Medulla oblongata (tissue), 1 donor: ENCODE measurements around the gene ERBIN.
"Not testable (repeated sequence)": the region's sequence is repeated elsewhere in the genome, so short reads cannot be mapped to it uniquely, and the experiment has no call there.

ENCODE experiments used
- DNase-seq: peaks from one replicate; pipeline ENCODE4 v3.0.0-alpha.2; 2015; ENCODE audit errors: extremely low spot score

ERBIN gene

DNA sequence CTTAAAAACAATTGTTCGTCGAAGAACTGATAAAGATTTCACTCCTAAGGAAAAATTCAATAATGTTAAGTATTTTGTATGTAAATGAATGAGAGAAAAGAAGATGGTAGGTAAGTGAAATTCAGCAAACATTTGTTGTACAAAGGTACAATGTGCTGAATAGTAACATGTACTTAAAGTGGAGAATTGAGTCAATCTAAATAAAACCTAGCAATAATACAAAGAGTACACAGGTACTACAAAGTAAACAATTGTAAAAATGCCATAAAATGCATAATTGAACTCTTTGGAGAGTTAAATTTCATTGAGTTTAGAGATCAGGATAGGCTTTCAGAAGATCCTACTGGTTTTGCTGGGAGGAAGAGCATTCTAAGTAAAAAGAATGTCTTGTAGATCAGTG, 82.9 kb downstream of the ERBIN start:
- DNase-seq: no peak

DNA sequence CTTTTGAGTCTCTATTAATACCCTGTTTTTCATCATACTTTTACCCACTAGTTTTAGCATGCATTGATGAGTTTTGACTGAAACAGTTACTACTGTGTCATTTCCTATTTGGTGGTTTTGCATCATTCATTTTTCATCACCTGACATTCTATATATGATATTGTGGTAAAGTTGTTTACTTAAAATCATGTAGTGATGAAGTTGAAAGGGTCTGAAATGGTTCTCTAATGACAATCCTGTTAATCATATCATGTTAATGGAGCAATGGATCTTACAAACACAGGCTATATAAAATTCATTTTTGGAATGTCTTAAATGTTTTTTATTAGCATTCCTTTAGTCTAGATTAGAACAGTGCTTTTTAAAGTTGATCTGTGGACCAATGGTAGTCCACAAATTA, 84.1 kb downstream of the ERBIN start:
- DNase-seq: no peak

DNA sequence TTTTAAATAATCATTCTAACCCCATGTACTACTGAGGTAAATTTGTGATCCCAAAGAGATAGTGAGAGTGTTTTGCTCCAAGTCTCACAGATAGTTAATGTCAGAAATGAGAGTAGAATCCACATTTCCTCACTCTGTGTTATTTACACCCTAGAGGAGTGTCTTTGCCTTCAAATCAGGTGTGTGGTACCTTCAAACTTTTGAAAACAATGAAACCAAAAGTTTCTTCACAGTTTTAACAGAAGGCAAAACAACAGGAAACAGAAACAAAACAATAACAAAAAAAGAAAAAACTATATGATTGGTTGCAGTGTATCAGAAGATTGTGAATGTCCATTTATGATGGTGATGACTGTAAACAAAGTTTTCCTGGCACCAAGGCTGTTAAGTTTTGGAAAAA, 85.9 kb downstream of the ERBIN start:
- DNase-seq: no peak

DNA sequence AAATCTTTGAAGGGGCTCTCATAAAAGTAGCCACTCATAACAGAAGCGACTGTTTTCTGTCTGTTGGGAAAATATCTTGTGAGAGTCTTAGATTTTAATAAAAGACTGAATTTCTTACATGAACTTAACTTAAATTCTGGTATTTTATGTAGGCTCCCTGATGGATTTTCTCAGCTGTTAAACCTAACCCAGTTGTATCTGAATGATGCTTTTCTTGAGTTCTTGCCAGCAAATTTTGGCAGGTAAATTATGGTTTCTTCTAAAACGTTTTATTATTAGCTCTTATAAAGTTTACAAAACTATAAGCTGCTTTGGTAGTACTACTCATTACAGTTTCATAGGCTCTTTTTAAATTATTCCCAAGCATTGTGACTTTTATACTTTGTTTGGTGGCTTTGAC, 87.0 kb downstream of the ERBIN start:
- DNase-seq: no peak

DNA sequence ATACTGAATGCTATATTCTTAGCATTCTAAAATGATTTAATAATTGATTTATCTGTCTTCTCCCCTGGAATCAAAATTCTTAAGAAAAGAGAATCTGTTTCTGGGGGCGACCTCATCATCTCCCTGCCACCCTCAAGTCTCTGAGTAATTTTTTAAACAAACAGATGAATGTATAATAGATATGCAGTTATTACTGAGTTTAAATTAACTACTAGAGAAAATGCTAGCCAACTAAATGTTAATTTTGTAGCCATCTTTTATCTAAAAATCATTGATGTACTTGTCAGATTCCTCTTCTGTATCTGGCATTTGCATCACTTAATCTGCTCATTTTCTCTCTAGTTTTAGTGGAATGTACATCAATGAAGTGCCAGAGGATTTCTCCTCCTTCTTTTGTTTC, 87.5 kb downstream of the ERBIN start:
- DNase-seq: no peak

DNA sequence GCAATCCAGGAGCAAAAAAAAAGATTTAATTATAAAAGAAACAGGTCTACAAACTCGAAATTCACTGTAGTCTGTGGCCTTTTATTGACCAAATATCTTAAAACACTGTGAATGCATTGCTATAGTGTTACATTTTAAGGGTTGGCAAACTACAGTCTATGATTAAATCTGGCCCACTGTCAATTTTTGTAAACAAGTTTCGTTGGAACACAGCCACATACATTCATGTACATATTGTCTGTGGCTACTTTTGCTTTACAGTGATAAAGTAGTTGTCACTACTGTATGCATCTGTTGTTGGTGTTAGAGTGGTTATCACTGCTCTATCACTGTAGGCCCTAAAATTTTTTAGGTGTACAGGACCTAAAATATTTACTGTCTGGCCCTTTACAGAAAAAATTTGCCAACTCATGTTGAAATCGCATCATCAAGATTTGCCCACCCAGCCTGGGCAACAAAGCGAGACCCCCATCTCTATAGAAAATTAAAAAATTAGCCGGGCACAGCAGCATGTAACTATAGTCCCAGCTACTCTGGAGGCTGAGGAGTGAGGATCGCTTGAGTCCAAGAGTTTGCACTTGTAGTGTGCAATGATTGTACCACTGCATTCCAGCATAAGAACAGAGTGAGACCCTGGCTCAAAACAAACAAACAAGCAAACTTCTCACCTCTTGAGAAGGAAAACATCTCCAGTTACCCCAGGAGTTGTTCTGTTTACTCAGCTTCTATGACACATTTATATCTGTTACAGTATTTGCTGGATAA, 89.0 kb downstream of the ERBIN start:
- DNase-seq: no peak

DNA sequence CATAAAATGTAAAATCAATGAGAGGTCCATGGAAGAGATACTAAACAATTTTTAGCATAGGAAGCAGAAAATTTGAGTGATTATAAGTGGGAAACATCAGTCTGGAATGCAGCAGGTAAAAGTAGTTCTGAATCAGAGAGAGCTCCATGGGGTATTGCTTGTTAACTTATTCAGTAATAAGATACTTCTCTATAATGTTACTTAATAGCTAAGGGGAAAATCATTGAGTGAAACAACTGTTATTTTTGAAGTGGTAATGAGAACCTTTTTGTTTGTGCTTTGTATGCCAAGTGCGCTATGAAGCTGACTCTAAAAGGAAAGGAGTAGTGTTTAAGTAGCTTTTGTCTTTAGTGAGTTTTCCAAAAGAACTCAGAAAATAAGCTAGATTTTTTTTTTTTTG, 95.2 kb downstream of the ERBIN start:
- no peak for DNase-seq

DNA sequence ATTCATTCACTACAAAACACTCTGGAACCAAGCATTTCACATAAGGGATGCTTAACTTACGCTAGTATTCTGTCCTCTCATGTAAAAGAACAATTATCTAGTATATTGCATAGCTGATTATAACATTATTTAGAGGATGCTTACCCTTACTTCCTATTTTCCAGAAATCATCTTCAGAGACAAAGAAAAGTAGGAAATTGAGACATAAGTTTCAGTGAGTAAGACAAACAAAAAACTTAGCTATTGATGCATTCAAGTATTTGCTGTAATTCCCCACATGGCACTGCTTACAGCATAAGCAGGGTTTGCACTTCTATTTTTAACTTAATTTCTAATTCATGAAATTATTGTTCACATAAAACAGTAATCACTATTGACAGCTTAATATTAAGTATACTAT, 112.9 kb downstream of the ERBIN start:
- DNase-seq: no peak

DNA sequence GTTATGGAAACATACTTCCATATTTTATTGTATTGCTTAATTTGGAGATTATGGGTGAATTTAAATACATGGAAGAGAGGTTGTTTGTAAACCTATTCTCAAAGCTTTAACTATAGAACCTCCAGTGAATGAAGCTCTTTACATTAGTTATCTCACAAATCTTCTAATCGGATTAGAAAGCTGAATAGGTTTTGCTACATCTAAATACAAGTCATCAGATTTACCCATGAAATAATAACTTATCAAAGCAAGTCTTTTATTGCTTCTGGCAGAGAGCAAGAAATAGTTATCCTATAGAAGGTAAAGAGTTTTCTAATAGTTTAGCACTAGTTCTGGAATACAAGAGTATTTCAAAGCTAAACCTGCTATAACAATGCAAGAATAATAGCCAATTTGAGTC, 113.3 kb downstream of the ERBIN start:
- DNase-seq: no peak

DNA sequence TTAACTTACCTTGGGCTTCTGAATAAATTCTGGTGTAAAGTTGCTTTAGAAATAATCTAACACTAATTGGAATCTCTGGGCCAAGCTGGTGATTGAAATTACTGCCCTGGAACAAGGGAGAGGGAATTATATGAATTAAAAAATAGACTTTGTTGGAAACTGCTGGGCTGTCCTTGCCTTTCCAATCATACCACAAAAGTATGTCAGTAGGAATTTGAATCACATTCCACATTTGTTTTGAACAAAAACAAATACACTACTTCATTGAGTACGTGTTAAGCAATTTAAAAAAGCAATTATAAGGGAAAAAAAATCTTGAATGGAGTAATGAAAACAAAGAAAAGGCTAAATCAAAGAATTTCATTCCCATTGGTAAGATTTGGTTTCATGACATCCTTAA, 115.3 kb downstream of the ERBIN start:
- DNase-seq: no peak

GRCh38 chr5:66057239-66057638, 130.9 kb downstream of the ERBIN start:
- no peak for DNase-seq

DNA sequence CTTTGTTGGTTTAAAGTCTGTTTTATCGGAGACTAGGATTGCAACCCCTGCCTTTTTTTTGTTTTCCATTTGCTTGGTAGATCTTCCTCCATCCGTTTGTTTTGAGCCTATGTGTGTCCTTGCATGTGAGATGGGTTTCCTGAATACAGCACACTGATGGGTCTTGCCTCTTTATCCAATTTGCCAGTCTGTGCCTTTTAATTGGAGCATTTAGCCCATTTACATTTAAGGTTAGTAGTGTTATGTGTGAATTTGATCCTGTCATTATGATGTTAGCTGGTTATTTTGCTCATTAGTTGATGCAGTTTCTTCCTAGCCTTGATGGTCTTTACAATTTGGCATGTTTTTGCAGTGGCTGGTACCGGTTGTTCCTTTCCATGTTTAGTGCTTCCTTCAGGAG, 134.9 kb downstream of the ERBIN start:
- not testable (repeated sequence) for DNase-seq

- DNase-seq: not testable (repeated sequence)
Measured at GRCh38 chr5:66063061-66063460, 136.7 kb downstream of the ERBIN start.

DNA sequence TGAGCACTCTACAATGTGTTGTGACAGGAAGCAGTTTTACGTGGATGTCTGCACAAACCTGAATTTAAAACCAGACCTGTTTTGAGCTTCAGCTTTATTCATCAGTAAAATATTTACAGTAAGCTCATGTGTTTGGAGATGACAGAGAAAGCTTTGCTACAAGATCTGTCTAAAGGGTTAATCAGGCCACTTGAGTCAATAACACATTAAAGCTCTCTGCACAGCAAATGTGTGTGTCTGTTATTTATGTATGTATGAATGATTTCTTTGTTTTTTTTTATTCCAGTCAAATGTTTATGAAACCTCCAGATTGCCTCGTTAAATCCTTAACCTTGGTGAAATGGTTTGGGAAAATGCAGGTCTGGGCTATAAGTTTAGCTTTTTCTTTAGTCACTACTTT, 140.5 kb downstream of the ERBIN start:
- DNase-seq: no peak

GRCh38 chr5:66072031-66072430, 145.7 kb downstream of the ERBIN start:
- DNase-seq: no peak

GRCh38 chr5:66074901-66075300, 148.5 kb downstream of the ERBIN start:
- DNase-seq: no peak

DNA sequence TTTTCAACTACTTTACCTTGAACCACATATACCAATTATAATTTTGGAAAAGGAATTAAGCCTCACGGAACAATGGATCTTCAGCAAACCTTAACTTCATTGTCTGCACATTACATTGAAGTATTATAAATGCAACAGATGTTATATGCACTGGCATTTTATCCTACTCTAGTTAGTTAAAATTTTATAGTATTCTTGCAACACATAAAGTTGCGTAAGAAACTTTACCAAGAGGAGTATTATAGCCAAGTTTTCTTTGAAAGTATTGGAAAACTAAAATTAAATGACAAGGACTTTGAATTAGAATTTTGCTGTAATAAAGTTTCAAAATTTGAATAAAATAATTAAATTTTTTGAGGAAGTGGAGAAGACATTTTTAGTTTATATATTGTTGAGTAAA, 154.3 kb downstream of the ERBIN start:
- no peak for DNase-seq

GRCh38 chr5:66089384-66089783, 163.0 kb downstream of the ERBIN start:
- DNase-seq: no peak

DNA sequence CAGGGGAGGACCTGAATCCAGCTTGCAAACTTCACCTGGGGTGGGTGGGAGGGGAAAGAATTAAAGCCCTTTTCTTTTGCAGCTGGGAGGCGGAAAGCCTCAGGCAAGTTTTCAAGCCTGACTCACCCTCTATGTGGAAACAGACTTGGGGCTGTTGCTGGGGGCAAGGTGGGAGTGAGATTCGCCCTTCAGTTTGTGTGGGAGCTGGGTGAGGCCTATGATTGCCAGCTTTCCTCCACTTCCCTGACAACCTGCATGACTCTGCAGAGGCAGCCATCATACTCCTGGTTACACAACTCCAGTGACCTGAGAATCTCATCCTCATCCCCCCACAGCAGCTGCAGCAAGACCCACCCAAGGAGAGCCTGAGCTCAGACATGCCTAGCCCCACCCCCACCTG, 174.5 kb downstream of the ERBIN start:
- no peak for DNase-seq

GRCh38 chr5:66113160-66113559, 186.8 kb downstream of the ERBIN start:
- DNase-seq: no peak

GRCh38 chr5:66118304-66118703, 191.9 kb downstream of the ERBIN start:
- DNase-seq: no peak

DNA sequence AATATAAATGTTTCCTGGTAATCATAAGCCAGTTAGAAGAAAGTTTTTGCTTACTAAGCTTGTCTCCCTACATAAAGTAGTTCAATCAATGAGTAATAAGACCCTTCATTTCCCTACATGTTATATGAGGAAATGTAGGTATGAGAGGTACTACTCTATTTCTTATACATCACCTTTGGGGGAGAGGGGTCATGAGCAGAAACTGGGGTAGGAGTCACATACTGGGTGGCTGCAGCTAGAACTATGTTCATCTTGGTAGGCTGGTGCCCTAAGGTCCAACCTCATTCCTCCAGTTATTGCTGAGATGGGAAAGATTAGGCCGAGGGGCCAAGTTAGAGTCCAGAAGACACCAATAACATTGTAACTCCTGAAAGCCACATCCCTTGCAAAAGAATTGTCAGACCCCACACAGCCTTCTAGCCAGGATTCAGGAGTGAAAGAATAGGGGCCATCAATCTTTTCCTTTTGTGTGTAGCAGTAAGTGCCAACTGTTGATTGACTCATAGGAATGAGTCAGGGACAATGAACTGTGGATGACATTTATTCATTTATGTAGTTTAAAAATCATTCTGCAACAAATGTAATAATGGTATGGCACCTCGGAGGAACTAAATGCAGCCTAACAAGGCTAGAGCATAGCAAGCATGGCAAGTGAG, 196.1 kb downstream of the ERBIN start:
- DNase-seq: no peak

- DNase-seq: no peak
Measured at GRCh38 chr5:66129144-66129543, 202.8 kb downstream of the ERBIN start.

- no peak for DNase-seq
Measured at GRCh38 chr5:66130493-66130892, 204.1 kb downstream of the ERBIN start.
